HG03469 (cell line): Measurements from ENCODE around the gene GOLGA3.
"Not testable (repeated sequence)": the region's sequence is repeated elsewhere in the genome, so short reads cannot be mapped to it uniquely, and the experiment has no call there.

ENCODE experiments used
- ATAC-seq: cut with Tn5 transposase; IDR thresholded peaks from one replicate; pipeline ENCODE4 v1.9.1; 2021; ENCODE audit warnings: mild to moderate bottlenecking, moderate library complexity, moderate number of reproducible peaks; ENCODE audit not compliant: unreplicated experiment

Gene GOLGA3

GRCh38 chr12:132754160-132754932 lies 74.3 kb downstream of the GOLGA3 start:
- no peak for ATAC-seq

- not testable (repeated sequence) for ATAC-seq
These were observed 75.0 kb downstream of the GOLGA3 start for GRCh38 chr12:132753670-132754069.

- ATAC-seq: no peak
These were observed 80.3 kb downstream of the GOLGA3 start for GRCh38 chr12:132748319-132748718.

GRCh38 chr12:132747896-132748295 lies 80.8 kb downstream of the GOLGA3 start:
- ATAC-seq: no peak

GRCh38 chr12:132747395-132747794 lies 81.3 kb downstream of the GOLGA3 start:
- ATAC-seq: no peak

- ATAC-seq: no peak
These were observed 82.1 kb downstream of the GOLGA3 start for GRCh38 chr12:132746613-132747012.

- ATAC-seq: no peak
These were observed 84.8 kb downstream of the GOLGA3 start for GRCh38 chr12:132743831-132744230.

- ATAC-seq: no peak
These were observed 87.0 kb downstream of the GOLGA3 start for GRCh38 chr12:132741620-132742019.

- no peak for ATAC-seq
These were observed 88.0 kb downstream of the GOLGA3 start for GRCh38 chr12:132740652-132741051.

GRCh38 chr12:132740313-132740646 lies 88.4 kb downstream of the GOLGA3 start:
- no peak for ATAC-seq

- ATAC-seq: no peak
These were observed 88.9 kb downstream of the GOLGA3 start for GRCh38 chr12:132739600-132740312.

GRCh38 chr12:132736913-132737312 lies 91.8 kb downstream of the GOLGA3 start:
- no peak for ATAC-seq

GRCh38 chr12:132736378-132736777 lies 92.3 kb downstream of the GOLGA3 start:
- ATAC-seq: no peak

GRCh38 chr12:132735496-132735895 lies 93.2 kb downstream of the GOLGA3 start:
- no peak for ATAC-seq

- no peak for ATAC-seq
These were observed 94.5 kb downstream of the GOLGA3 start for GRCh38 chr12:132734206-132734605.

GRCh38 chr12:132731574-132731973 lies 97.1 kb downstream of the GOLGA3 start:
- ATAC-seq: no peak

- no peak for ATAC-seq
These were observed 98.3 kb downstream of the GOLGA3 start for GRCh38 chr12:132730353-132730752.

- no peak for ATAC-seq
These were observed 98.9 kb downstream of the GOLGA3 start for GRCh38 chr12:132729541-132730320.

GRCh38 chr12:132728502-132728901 lies 100.2 kb downstream of the GOLGA3 start:
- no peak for ATAC-seq

- no peak for ATAC-seq
These were observed 101.4 kb downstream of the GOLGA3 start for GRCh38 chr12:132727091-132727794.

- ATAC-seq: no peak
These were observed 102.3 kb downstream of the GOLGA3 start for GRCh38 chr12:132726386-132726785.
